SU-DHL-6 (cell line): ENCODE data around the gene ZNF99.
"Not testable (repeated sequence)": the region's sequence is repeated elsewhere in the genome, so short reads cannot be mapped to it uniquely, and the experiment has no call there.

Experiments
- H2AFZ ChIP-seq: fragments of 200-600 bp; sonication (generic); 2 replicates; pipeline ENCODE4 v1.6.1; 2014; ENCODE audit warnings: low read depth, mild to moderate bottlenecking, moderate library complexity, mixed read lengths, antibody characterized with exemption, low read length; ENCODE audit not compliant: severe bottlenecking
- H3F3A ChIP-seq: fragments of 200-600 bp; shearing (Covaris generic); 2 replicates; pipeline ENCODE4 v1.6.0; 2016; ENCODE audit warnings: antibody characterized with exemption, mild to moderate bottlenecking; ENCODE audit not compliant: insufficient read depth
- H3K27ac ChIP-seq: fragments of 200-600 bp; sonication (generic); 2 replicates; pipeline ENCODE4 v1.5.1; 2016; ENCODE audit warnings: low read depth, mild to moderate bottlenecking, low read length, moderate library complexity, mixed read lengths
- H3K27me3 ChIP-seq: fragments of 200-600 bp; sonication (generic), shearing (Covaris generic); 2 replicates; pipeline ENCODE4 v1.6.0; 2014; ENCODE audit warnings: mild to moderate bottlenecking, low read length
- H3K36me3 ChIP-seq: fragments of 200-600 bp; sonication (generic); 2 replicates; pipeline ENCODE4 v1.6.1; 2014; ENCODE audit warnings: mild to moderate bottlenecking, low read length, mixed read lengths
- H3K4me2 ChIP-seq: fragments of 300-600, 200-600 bp; shearing (Covaris generic), sonication (generic); 2 replicates; pipeline ENCODE4 v1.6.0; 2014; ENCODE audit warnings: low read length, low read depth, mild to moderate bottlenecking; ENCODE audit not compliant: poor library complexity, severe bottlenecking
- H3K4me3 ChIP-seq: fragments of 200-600 bp; sonication (generic); 2 replicates; pipeline ENCODE4 v1.5.1; 2014; ENCODE audit warnings: antibody characterized with exemption, low read length, mild to moderate bottlenecking, mixed read lengths; ENCODE audit not compliant: insufficient read depth, poor library complexity, severe bottlenecking
- H3K79me2 ChIP-seq: fragments of 200-600 bp; sonication (generic); 2 replicates; pipeline ENCODE4 v1.6.1; 2014; ENCODE audit warnings: mild to moderate bottlenecking, low read length, moderate library complexity; ENCODE audit not compliant: insufficient read depth
- H3K9ac ChIP-seq: fragments of 200-600 bp; sonication (generic); 2 replicates; pipeline ENCODE4 v1.7.0; 2014; ENCODE audit warnings: mild to moderate bottlenecking, low read length
- H3K9me2 ChIP-seq: fragments of 200-600 bp; sonication (generic); replicated peaks from 2 replicates; pipeline ENCODE4 v1.6.1; 2014; ENCODE audit warnings: low read length; ENCODE audit not compliant: insufficient read depth
- H3K9me3 ChIP-seq: fragments of 200-600 bp; sonication (generic); 2 replicates; pipeline ENCODE4 v1.6.1; 2014; ENCODE audit warnings: low read length, mixed read lengths; ENCODE audit not compliant: insufficient read depth
- H4K20me1 ChIP-seq: fragments of 200-600 bp; sonication (generic); 2 replicates; pipeline ENCODE4 v1.6.1; 2014; ENCODE audit warnings: low read depth, mild to moderate bottlenecking, antibody characterized with exemption, low read length, moderate library complexity, mixed read lengths
- CTCF ChIP-seq: fragments of 200-600 bp; sonication (generic); IDR thresholded peaks from one replicate; pipeline ENCODE4 v1.5.1; 2017; ENCODE audit warnings: antibody characterized with exemption, mild to moderate bottlenecking, low read length, moderate library complexity; ENCODE audit not compliant: insufficient read depth, poor library complexity, severe bottlenecking
- EZH2phosphoT487 ChIP-seq: fragments of 200-600 bp; sonication (generic), shearing (Covaris generic); conservative IDR thresholded peaks from 2 replicates; pipeline ENCODE4 v1.6.1; 2018; ENCODE audit warnings: mild to moderate bottlenecking, antibody characterized with exemption, low read length, moderate library complexity, mixed read lengths

ZNF99 gene

DNA sequence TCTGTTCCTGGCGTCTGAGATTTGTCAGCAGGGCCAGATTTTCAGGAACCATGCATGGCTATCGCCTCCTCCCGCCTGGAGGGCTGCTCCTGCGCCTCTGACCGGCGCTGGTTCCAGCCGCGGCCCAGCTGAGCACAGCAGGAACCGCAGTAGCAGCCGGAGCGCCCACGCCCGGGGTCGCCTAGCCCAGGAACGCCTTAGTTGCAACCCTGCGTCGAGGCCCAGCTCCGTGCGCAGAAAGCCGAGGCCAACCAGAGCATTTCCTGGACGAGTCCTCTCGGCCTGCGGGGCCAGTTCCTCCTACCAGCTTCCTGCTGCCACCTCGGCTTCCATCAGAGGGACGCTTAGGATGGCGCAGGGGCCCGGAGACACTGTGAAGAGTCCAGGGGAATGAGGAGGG lies 75.0 kb downstream of the ZNF99 start:
- Histone ChIP-seq H2AFZ (no peak overlapping the region), H3K4me3 (no peak overlapping the region), H3K79me2 (no peaks in the 10 kb centered on the region), H3F3A (no peaks in the 10 kb centered on the region), H3K4me2 (no peak overlapping the region), H3K9me3 (no peaks in the 10 kb centered on the region), H3K9ac (no peak overlapping the region), H3K27me3 (no peaks in the 10 kb centered on the region), H3K9me2 (no peaks in the 10 kb centered on the region), H3K27ac (no peak overlapping the region), H4K20me1 (no peaks in the 10 kb centered on the region), H3K36me3 (no peaks in the 10 kb centered on the region)
- no peak for TF ChIP-seq EZH2phosphoT487
- TF ChIP-seq CTCF, result no peak

DNA sequence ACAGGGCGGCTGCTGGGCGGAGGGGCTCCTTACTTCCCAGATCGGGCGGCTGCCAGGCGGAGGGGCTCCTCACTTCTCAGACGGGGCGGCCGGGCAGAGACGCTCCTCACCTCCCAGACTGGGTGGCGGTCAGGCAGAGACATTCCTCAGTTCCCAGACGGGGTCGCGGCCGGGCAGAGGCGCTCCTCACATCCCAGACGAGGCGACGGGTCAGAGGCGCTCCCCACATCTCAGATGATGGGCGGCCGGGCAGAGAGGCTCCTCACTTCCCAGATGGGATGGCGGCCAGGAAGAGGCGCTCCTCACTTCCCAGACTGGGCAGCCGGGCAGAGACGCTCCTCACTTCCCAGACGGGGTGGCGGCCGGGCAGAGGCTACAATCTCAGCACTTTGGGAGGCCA lies 80.9 kb downstream of the ZNF99 start:
- H3K79me2 ChIP-seq, H4K20me1 ChIP-seq, H3K9ac ChIP-seq, H3K4me3 ChIP-seq, H3F3A ChIP-seq, H3K27ac ChIP-seq, H3K36me3 ChIP-seq, H3K9me3 ChIP-seq, H3K27me3 ChIP-seq, H3K9me2 ChIP-seq, H3K4me2 ChIP-seq, H2AFZ ChIP-seq: not testable (repeated sequence)

DNA sequence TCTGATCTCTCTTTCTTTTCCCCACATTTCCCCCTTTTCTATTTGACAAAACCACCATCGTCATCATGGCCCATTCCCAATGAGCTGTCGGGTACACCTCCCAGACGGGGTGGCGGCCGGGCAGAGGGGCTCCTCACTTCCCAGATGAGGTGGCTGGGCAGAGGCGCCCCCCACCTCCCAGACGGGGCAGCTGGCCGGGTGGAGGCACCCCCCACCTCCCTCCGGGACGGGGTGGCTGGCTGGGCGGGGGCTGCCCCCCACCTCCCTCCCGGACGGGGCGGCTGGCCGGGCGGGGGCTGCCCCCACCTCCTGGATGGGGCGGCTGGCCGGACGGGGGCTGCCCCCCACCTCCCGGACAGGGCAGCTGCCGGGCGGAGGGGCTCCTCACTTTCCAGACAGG lies 81.3 kb downstream of the ZNF99 start:
- not testable (repeated sequence) for H3K9me3 ChIP-seq, H3K27ac ChIP-seq, H3F3A ChIP-seq, H3K27me3 ChIP-seq, H3K4me3 ChIP-seq, H3K36me3 ChIP-seq, H2AFZ ChIP-seq, H3K79me2 ChIP-seq, H3K4me2 ChIP-seq, H4K20me1 ChIP-seq, H3K9me2 ChIP-seq, H3K9ac ChIP-seq
